ENCODE data around the gene RUNX2. TPM values are rescaled to one million over a fixed set of nuclear protein-coding genes. Genes with fewer than 3 reads are reported as not detected.

The RUNX2 gene
- total RNA-seq, 1 donor from 2014 or later: 0.09 TPM

DNA sequence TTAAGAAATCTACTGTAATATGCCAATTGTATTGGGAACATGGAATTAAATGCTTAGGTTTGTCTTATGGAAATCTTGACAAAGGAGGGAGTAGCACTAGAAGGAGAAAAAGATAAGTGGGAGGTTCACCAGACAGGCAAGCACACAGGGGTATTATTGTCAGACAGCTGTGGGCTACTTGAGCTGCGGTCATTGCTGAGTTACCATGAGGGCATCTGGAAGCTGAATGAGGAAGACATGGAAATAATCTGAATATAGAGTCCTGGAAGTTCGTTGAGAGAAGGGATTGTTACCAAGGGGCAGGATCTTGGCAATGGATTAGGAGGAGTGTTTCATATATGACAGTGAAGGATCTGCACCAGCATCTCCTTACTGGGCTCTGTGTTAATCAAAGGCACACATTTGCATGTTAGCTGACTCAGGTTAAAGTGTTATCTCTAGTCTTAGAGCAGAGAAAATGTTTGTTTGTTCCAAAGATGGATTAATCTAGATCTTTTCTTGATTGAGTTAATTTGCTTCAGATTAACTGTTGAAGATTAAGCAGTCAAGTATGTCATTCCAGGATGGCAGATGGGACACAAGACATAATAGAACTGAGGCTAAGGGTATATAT lies 102.6 kb downstream of the RUNX2 start:
- Mint-ChIP-seq H3K4me3 (no peak overlapping the region), H3K27ac (no peak overlapping the region), H3K36me3 (no peaks in the 10 kb centered on the region), H3K4me1 (no peaks in the 10 kb centered on the region), H3K27me3 (ENCODE audit: insufficient read depth, low read depth) (peaks cover 2% of the 10 kb centered on the region), H3K9me3 (no peaks in the 10 kb centered on the region)
- DNase-seq (ENCODE audit: low spot score): no peak
- H3K27me3 ChIP-seq: peaks cover 27% of the 10 kb centered on the region
- H3K9ac ChIP-seq: no peak overlapping the region
- no peak overlapping the region for H2AFZ ChIP-seq (replicated peaks)
- H3K27ac ChIP-seq: no peak overlapping the region
- H3F3A ChIP-seq (ENCODE audit: low read depth): no peaks in the 10 kb centered on the region
- H3K9me3 ChIP-seq (ENCODE audit: low read depth): no peaks in the 10 kb centered on the region
- TF ChIP-seq, protein P1, sequence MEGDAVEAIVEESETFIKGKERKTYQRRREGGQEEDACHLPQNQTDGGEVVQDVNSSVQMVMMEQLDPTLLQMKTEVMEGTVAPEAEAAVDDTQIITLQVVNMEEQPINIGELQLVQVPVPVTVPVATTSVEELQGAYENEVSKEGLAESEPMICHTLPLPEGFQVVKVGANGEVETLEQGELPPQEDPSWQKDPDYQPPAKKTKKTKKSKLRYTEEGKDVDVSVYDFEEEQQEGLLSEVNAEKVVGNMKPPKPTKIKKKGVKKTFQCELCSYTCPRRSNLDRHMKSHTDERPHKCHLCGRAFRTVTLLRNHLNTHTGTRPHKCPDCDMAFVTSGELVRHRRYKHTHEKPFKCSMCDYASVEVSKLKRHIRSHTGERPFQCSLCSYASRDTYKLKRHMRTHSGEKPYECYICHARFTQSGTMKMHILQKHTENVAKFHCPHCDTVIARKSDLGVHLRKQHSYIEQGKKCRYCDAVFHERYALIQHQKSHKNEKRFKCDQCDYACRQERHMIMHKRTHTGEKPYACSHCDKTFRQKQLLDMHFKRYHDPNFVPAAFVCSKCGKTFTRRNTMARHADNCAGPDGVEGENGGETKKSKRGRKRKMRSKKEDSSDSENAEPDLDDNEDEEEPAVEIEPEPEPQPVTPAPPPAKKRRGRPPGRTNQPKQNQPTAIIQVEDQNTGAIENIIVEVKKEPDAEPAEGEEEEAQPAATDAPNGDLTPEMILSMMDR (IDR thresholded peaks at IDR 0.05): no peak
- no peak for TF ChIP-seq EZH2 (IDR thresholded peaks at IDR 0.05)
- no peak for TF ChIP-seq EZH2phosphoT487 (IDR thresholded peaks at IDR 0.05)
- H3K36me3 ChIP-seq: no peaks in the 10 kb centered on the region
- no peaks in the 10 kb centered on the region for H4K20me1 ChIP-seq (ENCODE audit: low read depth)
- no peaks in the 10 kb centered on the region for H3K4me1 ChIP-seq
- H3K4me3 ChIP-seq: no peak overlapping the region
- no peak overlapping the region for H3K4me2 ChIP-seq
- H3K79me2 ChIP-seq (ENCODE audit: low read depth): no peaks in the 10 kb centered on the region

DNA sequence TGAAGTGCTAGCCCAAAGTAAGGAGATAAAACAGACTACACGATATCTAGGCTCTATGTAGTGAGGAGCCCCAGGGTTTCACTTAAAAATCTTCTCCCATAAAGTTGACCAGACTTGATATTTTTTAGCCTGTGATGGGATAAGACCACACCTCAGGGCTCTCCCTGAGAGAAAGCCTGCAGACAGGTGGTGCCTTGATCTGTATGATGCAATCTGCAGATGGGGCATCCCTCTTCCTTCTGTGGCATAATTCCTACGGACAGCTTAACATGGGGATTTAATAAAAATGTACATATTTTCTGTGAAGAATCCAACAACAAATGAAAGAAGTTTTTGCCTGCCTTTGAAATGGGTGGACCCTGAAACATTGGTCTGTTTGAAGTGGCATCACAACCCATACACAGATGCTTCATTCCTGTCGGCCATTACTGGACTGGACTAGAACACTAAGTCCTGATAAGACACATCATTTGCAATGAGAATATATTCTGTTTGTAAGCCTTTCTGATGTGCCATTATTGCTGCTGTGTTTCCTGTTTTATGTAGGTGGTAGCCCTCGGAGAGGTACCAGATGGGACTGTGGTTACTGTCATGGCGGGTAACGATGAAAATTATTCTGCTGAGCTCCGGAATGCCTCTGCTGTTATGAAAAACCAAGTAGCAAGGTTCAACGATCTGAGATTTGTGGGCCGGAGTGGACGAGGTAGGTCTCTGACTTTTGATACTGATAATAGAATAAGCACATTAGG lies 103.4 kb downstream of the RUNX2 start:
- TF ChIP-seq, protein P1 (IDR thresholded peaks at IDR 0.05): no peak
- no peak for TF ChIP-seq EZH2phosphoT487 (IDR thresholded peaks at IDR 0.05)
- no peak for TF ChIP-seq EZH2 (IDR thresholded peaks at IDR 0.05)
- no peaks in the 10 kb centered on the region for H4K20me1 ChIP-seq (ENCODE audit: low read depth)
- no peak overlapping the region for H3K4me3 Mint-ChIP-seq
- H3K27me3 ChIP-seq: peaks cover 19% of the 10 kb centered on the region
- no peaks in the 10 kb centered on the region for H3K36me3 Mint-ChIP-seq
- H3K9me3 ChIP-seq (ENCODE audit: low read depth): no peaks in the 10 kb centered on the region
- H3K9me3 Mint-ChIP-seq: no peaks in the 10 kb centered on the region
- no peak overlapping the region for H3K27ac Mint-ChIP-seq
- H3F3A ChIP-seq (ENCODE audit: low read depth): no peaks in the 10 kb centered on the region
- H3K27ac ChIP-seq: no peak overlapping the region
- H3K4me1 ChIP-seq: no peaks in the 10 kb centered on the region
- H3K4me1 Mint-ChIP-seq: no peaks in the 10 kb centered on the region
- H3K36me3 ChIP-seq: no peaks in the 10 kb centered on the region
- no peak overlapping the region for H2AFZ ChIP-seq (replicated peaks)
- no peak overlapping the region for H3K4me2 ChIP-seq
- H3K9ac ChIP-seq: no peak overlapping the region
- no peak for DNase-seq (ENCODE audit: low spot score)
- H3K27me3 Mint-ChIP-seq (ENCODE audit: insufficient read depth, low read depth): no peaks in the 10 kb centered on the region
- H3K79me2 ChIP-seq (ENCODE audit: low read depth): no peaks in the 10 kb centered on the region
- H3K4me3 ChIP-seq: no peak overlapping the region

DNA sequence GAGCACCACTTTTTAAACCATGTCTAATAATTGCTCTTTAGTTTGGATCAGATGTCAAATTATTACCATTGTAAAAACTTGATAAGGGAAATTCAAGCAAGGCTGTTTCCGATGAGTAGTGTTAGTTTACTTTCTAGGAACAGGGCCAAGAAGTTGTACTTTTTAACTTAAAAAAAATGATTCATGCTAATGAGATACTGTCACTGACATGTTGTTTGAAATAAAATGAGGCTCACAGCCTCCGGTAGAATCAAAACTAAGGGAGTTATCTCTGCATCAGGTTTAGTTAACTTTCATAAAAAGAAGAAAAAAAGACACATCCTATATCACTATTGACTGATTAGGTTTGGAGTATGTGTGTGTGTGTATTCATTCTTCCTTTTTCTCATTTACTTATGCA lies 104.8 kb downstream of the RUNX2 start:
- Mint-ChIP-seq H3K27me3 (ENCODE audit: insufficient read depth, low read depth) (no peaks in the 10 kb centered on the region), H3K9me3 (no peaks in the 10 kb centered on the region), H3K36me3 (no peaks in the 10 kb centered on the region), H3K27ac (no peak overlapping the region), H3K4me3 (no peak overlapping the region), H3K4me1 (no peaks in the 10 kb centered on the region)
- Histone ChIP-seq H3K27ac (no peak overlapping the region), H3K4me3 (no peak overlapping the region), H3K4me1 (no peaks in the 10 kb centered on the region), H3K9ac (no peak overlapping the region), H3K27me3 (peaks cover 6% of the 10 kb centered on the region), H3K4me2 (no peak overlapping the region), H3K9me3 (ENCODE audit: low read depth) (no peaks in the 10 kb centered on the region), H3F3A (ENCODE audit: low read depth) (no peaks in the 10 kb centered on the region), H3K36me3 (no peaks in the 10 kb centered on the region), H2AFZ (replicated peaks) (no peak overlapping the region), H3K79me2 (ENCODE audit: low read depth) (no peaks in the 10 kb centered on the region), H4K20me1 (ENCODE audit: low read depth) (no peaks in the 10 kb centered on the region)
- no peak for TF ChIP-seq EZH2 (IDR thresholded peaks at IDR 0.05)
- TF ChIP-seq EZH2phosphoT487 (IDR thresholded peaks at IDR 0.05): no peak
- TF ChIP-seq, protein P1 (IDR thresholded peaks at IDR 0.05): no peak
- no peak for DNase-seq (ENCODE audit: low spot score)
